Epithelial cell of proximal tubule (primary cell): Measurements from ENCODE around the gene ACER1. TPM values are rescaled to one million over a fixed set of nuclear protein-coding genes. Genes with fewer than 3 reads are reported as not detected.

Source experiments
- DNase-seq: peaks from one replicate; pipeline ENCODE4 v3.0.0-alpha.2; 2011; ENCODE audit warnings: low read depth
- H3K4me3 ChIP-seq: 2 replicates; pipeline ENCODE4 v1.5.1; 2011; ENCODE audit warnings: low read depth, mild to moderate bottlenecking, low read length
- total RNA-seq: library from RNA; depleted of rRNA; stranded (reverse); fragments of >200 nt; gene quantifications from 2 replicates; pipeline ENCODE4 v1.2.3, GENCODE V29; 2015
- TF ChIP-seq, protein P1 (sequence below): conservative IDR thresholded peaks from 2 replicates; pipeline ENCODE4 v1.5.1; 2012; ENCODE audit warnings: low read depth, mild to moderate bottlenecking, low read length

Gene ACER1
- total RNA-seq, 1 donor from 2014 or later: not detected

GRCh38 chr19:6272411-6272791, 61.0 kb downstream of the ACER1 start:
- no peak for DNase-seq
- TF ChIP-seq, protein P1, sequence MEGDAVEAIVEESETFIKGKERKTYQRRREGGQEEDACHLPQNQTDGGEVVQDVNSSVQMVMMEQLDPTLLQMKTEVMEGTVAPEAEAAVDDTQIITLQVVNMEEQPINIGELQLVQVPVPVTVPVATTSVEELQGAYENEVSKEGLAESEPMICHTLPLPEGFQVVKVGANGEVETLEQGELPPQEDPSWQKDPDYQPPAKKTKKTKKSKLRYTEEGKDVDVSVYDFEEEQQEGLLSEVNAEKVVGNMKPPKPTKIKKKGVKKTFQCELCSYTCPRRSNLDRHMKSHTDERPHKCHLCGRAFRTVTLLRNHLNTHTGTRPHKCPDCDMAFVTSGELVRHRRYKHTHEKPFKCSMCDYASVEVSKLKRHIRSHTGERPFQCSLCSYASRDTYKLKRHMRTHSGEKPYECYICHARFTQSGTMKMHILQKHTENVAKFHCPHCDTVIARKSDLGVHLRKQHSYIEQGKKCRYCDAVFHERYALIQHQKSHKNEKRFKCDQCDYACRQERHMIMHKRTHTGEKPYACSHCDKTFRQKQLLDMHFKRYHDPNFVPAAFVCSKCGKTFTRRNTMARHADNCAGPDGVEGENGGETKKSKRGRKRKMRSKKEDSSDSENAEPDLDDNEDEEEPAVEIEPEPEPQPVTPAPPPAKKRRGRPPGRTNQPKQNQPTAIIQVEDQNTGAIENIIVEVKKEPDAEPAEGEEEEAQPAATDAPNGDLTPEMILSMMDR: no peak
- H3K4me3 ChIP-seq: peak overlapping the region; percentile 43

GRCh38 chr19:6271721-6272410, 61.5 kb downstream of the ACER1 start:
- TF ChIP-seq, protein P1: no peak
- DNase-seq: no peak
- peak overlapping the region; percentile 43 for H3K4me3 ChIP-seq

DNA sequence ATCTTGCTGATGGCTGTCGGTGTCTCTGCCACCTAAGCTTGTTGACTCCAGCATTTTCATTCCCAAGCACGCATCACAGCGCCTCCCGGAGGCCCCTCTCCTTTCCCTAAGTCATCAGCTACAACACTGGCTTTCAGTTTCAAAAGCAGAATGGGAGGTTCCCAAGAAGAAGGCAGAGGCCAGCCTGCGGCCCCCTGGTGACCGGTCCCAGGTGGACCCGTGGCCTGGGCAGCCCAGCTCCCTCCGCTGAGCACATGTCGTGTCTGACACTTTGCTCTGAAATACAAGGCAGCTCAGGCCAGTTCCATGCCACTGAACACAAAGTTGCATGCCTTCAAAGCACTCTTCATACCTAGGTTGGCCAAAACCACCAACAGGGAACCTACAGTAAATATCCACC, 62.2 kb downstream of the ACER1 start:
- TF ChIP-seq, protein P1: peak; percentile 45
- DNase-seq: no peak
- H3K4me3 ChIP-seq: peak overlapping the region; percentile 43

GRCh38 chr19:6270822-6271221, 62.6 kb downstream of the ACER1 start:
- no peak overlapping the region for H3K4me3 ChIP-seq
- DNase-seq: no peak

DNA sequence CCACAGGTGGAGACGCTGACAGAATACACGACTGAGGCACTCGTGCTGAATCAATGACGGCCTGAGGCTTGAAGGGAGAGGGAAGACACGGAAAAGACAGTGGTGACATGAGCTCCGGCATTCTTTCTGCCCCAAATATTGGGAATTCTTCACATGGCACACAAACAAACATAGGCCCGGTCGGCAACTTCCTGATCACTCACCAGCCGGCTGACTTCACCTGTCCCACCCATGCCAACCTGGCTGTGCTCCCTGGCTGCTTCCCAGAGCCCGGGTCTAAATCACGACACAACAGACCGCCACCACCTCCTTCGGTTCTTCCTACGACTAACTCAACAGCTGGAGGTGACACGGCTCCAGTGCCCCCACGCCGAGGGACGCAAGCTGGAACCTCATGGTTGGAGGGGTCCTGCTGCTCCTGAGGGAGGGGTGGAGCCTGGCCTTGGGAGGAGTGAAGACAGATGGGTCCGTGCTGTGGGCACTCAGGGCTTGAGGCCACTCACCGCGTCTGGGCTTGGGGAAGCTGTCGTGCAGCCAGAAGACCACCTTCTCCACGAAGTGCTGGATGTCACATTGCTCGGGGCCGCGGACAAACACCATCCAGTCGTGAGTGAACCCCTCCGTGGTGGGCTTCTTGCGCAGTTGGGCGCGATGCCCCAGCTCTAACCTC, 63.2 kb downstream of the ACER1 start:
- TF ChIP-seq, protein P1: no peak
- no peak overlapping the region for H3K4me3 ChIP-seq
- DNase-seq: no peak

More at GRCh38 chr19:6270822-6271221, 62.6 kb downstream of the ACER1 start:
- TF ChIP-seq, protein P1: no peak

GRCh38 chr19:6269101-6269886, 64.1 kb downstream of the ACER1 start:
- DNase-seq: no peak
- H3K4me3 ChIP-seq: no peak overlapping the region
- TF ChIP-seq, protein P1: no peak
